SK-N-SH treated with all-trans-retinoic acid at 6 μM for 48 hours (cell line): ENCODE results near the gene PACSIN3.

Experiments
- ATAC-seq: fragments of 200-7000 bp; cut with Tn5 transposase; 3 replicates; pipeline ENCODE4 v1.9.1; 2020; ENCODE audit warnings: mild to moderate bottlenecking, moderate library complexity
- ARNTL ChIP-seq: fragments of 450-650 bp; formaldehyde crosslinking; IDR thresholded peaks from 2 replicates; pipeline ENCODE4 v1.5.0; 2020; ENCODE audit warnings: low read depth, mild to moderate bottlenecking, moderate library complexity, borderline replicate concordance
- CREB5 ChIP-seq: fragments of 250-450 bp; sonication (Bioruptor Pico); IDR thresholded peaks from 2 replicates; pipeline ENCODE4 v1.5.1; 2020; ENCODE audit warnings: low read depth, mild to moderate bottlenecking, moderate library complexity
- CSDC2 ChIP-seq: fragments of 250-450 bp; sonication (Bioruptor Pico); IDR thresholded peaks from 2 replicates; pipeline ENCODE4 v1.5.0; 2020; ENCODE audit warnings: mild to moderate bottlenecking, moderate library complexity
- CSRNP3 ChIP-seq: fragments of 250-450 bp; sonication (Bioruptor Pico); IDR thresholded peaks from 2 replicates; pipeline ENCODE4 v1.5.1; 2021; ENCODE audit warnings: mild to moderate bottlenecking, moderate library complexity
- ESRRG ChIP-seq: fragments of 250-450 bp; sonication (Bioruptor Pico); IDR thresholded peaks from 2 replicates; pipeline ENCODE4 v1.6.1; 2021; ENCODE audit warnings: mild to moderate bottlenecking
- GLIS3 ChIP-seq: fragments of 250-450 bp; sonication (Bioruptor Pico); IDR thresholded peaks from 2 replicates; pipeline ENCODE4 v1.5.0; 2020; ENCODE audit warnings: mild to moderate bottlenecking, moderate library complexity
- OSR1 ChIP-seq: fragments of 250-450 bp; sonication (Bioruptor Pico); IDR thresholded peaks from 2 replicates; pipeline ENCODE4 v1.8.0; 2022; ENCODE audit warnings: moderate library complexity, mild to moderate bottlenecking, inconsistent platforms
- PATZ1 ChIP-seq: fragments of 250-450 bp; sonication (Bioruptor Pico); IDR thresholded peaks from 2 replicates; pipeline ENCODE4 v1.8.0; 2020; ENCODE audit warnings: mild to moderate bottlenecking, moderate library complexity, borderline replicate concordance
- PPARA ChIP-seq: fragments of 250-450 bp; sonication (Bioruptor Pico); IDR thresholded peaks from 2 replicates; pipeline ENCODE4 v1.5.0; 2020; ENCODE audit warnings: mild to moderate bottlenecking, borderline replicate concordance
- RARB ChIP-seq: fragments of 250-450 bp; sonication (Bioruptor Pico); IDR thresholded peaks from 2 replicates; pipeline ENCODE4 v1.8.0; 2021; ENCODE audit warnings: mild to moderate bottlenecking, moderate library complexity
- TOX ChIP-seq: fragments of 250-450 bp; sonication (Bioruptor Pico); IDR thresholded peaks from 2 replicates; pipeline ENCODE4 v1.8.0; 2021; ENCODE audit warnings: mild to moderate bottlenecking, moderate library complexity, borderline replicate concordance
- TSHZ2 ChIP-seq: fragments of 250-450 bp; sonication (Bioruptor Pico); IDR thresholded peaks from 2 replicates; pipeline ENCODE4 v1.5.0; 2020; ENCODE audit warnings: mild to moderate bottlenecking, moderate library complexity
- ZC3H10 ChIP-seq: fragments of 250-450 bp; sonication (Bioruptor Pico); IDR thresholded peaks from 2 replicates; pipeline ENCODE4 v1.5.1; 2021; ENCODE audit warnings: mild to moderate bottlenecking, moderate library complexity
- ZFP3 ChIP-seq: fragments of 250-450 bp; sonication (Bioruptor Pico); IDR thresholded peaks from 2 replicates; pipeline ENCODE4 v1.5.0; 2020; ENCODE audit warnings: mild to moderate bottlenecking, moderate library complexity
- ZFP30 ChIP-seq: fragments of 450-650 bp; formaldehyde crosslinking; IDR thresholded peaks from 2 replicates; pipeline ENCODE4 v1.5.0; 2022; ENCODE audit warnings: mild to moderate bottlenecking, moderate library complexity
- ZNF565 ChIP-seq: fragments of 450-650 bp; formaldehyde crosslinking; conservative IDR thresholded peaks from 2 replicates; pipeline ENCODE4 v1.5.0; 2020; ENCODE audit warnings: low read depth, mild to moderate bottlenecking, moderate library complexity
- ZNF70 ChIP-seq: fragments of 450-650 bp; formaldehyde crosslinking; IDR thresholded peaks from 2 replicates; pipeline ENCODE4 v1.5.0; 2020; ENCODE audit warnings: mild to moderate bottlenecking, moderate library complexity
- ZNF8 ChIP-seq: fragments of 450-650 bp; formaldehyde crosslinking; IDR thresholded peaks from 2 replicates; pipeline ENCODE4 v1.5.0; 2020; ENCODE audit warnings: mild to moderate bottlenecking, moderate library complexity

Gene PACSIN3

GRCh38 chr11:47162426-47162825, 23.8 kb downstream of the PACSIN3 start:
- no peak for ATAC-seq
- TF ChIP-seq ZNF70 (CRISPR knock-in tag) (no peak), CSRNP3 (CRISPR knock-in tag) (no peak), CREB5 (no peak), OSR1 (CRISPR knock-in tag) (no peak), ZC3H10 (no peak), PATZ1 (CRISPR knock-in tag) (no peak), RARB (CRISPR knock-in tag) (no peak), PPARA (CRISPR knock-in tag) (no peak), CSDC2 (CRISPR knock-in tag) (no peak), ZFP3 (no peak), ZFP30 (no peak), TOX (CRISPR knock-in tag) (no peak), ZNF8 (CRISPR knock-in tag) (no peak), ZNF565 (no peak)

- ATAC-seq = no peak
- TF ChIP-seq RARB (CRISPR knock-in tag) (no peak), TSHZ2 (no peak), ESRRG (CRISPR knock-in tag) (no peak), ZFP30 (no peak), ZNF565 (no peak), PATZ1 (CRISPR knock-in tag) (no peak), ARNTL (CRISPR knock-in tag) (no peak)
These were observed 24.3 kb downstream of the PACSIN3 start for GRCh38 chr11:47161890-47162289.

- peak; percentile 89 for ATAC-seq
- no peak for TF ChIP-seq ZC3H10
- TF ChIP-seq PPARA (CRISPR knock-in tag) = no peak
- TF ChIP-seq PATZ1 (CRISPR knock-in tag) = no peak
- no peak for TF ChIP-seq ZNF565
- no peak for TF ChIP-seq ESRRG (CRISPR knock-in tag)
- no peak for TF ChIP-seq ZFP30
- no peak for TF ChIP-seq TOX (CRISPR knock-in tag)
- no peak for TF ChIP-seq ZFP3
- no peak for TF ChIP-seq GLIS3 (CRISPR knock-in tag)
- TF ChIP-seq CSDC2 (CRISPR knock-in tag) = no peak
- no peak for TF ChIP-seq RARB (CRISPR knock-in tag)
- TF ChIP-seq, all 23 proteins: peak for 0
These were observed 24.9 kb downstream of the PACSIN3 start for GRCh38 chr11:47161134-47161854.
